Measurements from ENCODE around the gene DLGAP5.

DLGAP5 gene

DNA sequence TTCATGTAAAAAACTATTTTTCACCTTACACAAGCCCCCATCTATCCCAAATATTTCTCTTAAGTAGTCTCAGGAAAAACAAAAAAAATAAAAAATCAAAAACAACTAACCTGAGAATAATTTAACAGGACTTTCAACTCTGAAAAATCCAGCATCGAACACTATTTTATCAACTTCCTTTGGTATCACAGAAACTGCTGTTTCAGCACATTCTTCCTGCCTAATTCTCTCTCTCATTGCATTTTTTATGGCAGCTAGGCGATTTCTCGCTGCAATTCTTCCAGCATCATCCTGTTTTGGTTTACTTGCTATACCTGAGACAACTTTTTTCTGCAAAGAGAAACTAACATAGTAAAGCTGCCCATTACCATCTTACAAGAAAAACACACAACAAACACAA, 33.0 kb downstream of the DLGAP5 start:
- in situ Hi-C loops (cut with HindIII; ENCODE audit: low pct_unique_long_range_greater_than_20kb, low sequenced_read_pairs), result no loop called here
- no peak for DNase-seq (ENCODE audit: low read depth in 1 of 2, low spot score in 1 of 2)
- TF ChIP-seq JUND (IDR thresholded peaks at IDR 0.05; ENCODE audit: low read depth), result no peak

DNA sequence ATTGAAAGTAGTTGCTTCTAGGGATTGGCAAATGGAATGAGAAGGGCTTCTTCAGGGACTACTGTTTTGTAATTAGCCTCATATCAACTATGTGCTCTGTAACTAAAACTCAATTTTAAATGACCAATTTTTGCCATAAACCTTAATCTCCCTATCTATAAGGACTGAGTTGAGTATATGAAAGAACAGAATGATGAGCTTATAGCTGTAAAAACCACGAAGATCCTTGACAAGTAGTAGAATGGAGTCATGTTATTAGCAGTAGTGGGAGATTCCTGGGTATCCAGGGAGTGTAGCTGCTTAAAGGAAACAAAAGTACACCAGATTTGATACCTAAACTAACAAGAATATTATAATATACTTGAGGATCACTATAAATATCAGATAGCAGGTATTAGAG, 34.3 kb downstream of the DLGAP5 start:
- TF ChIP-seq JUND (IDR thresholded peaks at IDR 0.05; ENCODE audit: low read depth), result no peak
- in situ Hi-C loops (cut with HindIII; ENCODE audit: low pct_unique_long_range_greater_than_20kb, low sequenced_read_pairs), result no loop called here

DNA sequence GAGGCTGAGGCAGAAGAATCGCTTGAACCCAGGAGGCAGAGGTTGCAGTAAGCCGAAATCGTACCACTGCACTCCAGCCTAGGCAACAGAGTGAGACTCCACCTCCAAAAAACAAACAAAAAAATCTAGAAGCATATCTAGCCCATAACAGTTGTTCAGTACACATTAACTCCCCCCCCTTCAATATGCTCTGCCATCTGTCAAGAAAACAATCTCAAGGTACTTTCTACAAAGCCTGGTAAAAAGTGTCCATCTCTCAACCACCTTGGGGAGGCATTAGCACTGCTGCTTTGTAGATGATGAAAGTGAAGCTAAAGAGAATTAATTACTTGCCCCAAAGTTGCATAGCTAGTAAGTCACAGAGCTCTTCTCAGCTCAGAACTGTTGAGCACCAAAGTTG, 37.4 kb downstream of the DLGAP5 start:
- in situ Hi-C loops (cut with HindIII; ENCODE audit: low pct_unique_long_range_greater_than_20kb, low sequenced_read_pairs), result no loop called here
- TF ChIP-seq JUND (IDR thresholded peaks at IDR 0.05; ENCODE audit: low read depth), result no peak
- no peak for DNase-seq (ENCODE audit: low read depth in 1 of 2, low spot score in 1 of 2)

More for the DNA sequence above, 34.3 kb downstream of the DLGAP5 start:
- DNase-seq (ENCODE audit: low read depth in 1 of 2, low spot score in 1 of 2), result no peak

DNA sequence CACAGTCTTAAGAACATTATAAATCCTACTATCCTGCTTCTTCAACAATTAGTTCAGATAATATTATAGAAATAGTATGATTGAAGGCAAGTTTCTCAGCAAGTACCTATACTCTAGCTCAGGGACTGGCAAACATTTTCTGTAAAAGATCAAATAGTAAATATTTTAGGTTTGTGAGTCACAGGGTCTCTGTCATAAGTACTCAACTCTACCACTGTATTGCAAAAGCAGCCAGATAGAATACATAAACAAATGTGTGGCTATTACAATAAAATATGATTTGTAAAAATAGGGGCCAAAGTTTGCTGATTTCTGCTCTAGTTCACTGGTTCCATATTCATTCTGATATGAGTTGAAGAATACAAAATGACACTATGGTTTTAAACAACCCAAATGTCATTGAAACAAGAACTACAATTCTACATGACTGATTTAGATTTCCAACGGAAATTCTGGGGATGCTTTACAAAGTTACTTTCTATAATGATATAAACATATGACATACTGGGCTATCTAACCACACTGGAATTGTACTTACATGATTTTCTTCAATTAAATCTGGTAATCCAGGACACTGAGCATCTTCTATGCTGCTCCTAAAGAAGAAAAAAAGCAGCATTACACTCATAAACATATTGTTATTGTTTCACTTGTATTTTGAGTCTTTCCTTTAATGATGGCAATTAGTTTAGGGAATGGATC, 39.2 kb downstream of the DLGAP5 start:
- in situ Hi-C loops (cut with HindIII; ENCODE audit: low pct_unique_long_range_greater_than_20kb, low sequenced_read_pairs), result no loop called here
- DNase-seq (ENCODE audit: low read depth in 1 of 2, low spot score in 1 of 2), result no peak
- no peak for TF ChIP-seq JUND (IDR thresholded peaks at IDR 0.05; ENCODE audit: low read depth)

DNA sequence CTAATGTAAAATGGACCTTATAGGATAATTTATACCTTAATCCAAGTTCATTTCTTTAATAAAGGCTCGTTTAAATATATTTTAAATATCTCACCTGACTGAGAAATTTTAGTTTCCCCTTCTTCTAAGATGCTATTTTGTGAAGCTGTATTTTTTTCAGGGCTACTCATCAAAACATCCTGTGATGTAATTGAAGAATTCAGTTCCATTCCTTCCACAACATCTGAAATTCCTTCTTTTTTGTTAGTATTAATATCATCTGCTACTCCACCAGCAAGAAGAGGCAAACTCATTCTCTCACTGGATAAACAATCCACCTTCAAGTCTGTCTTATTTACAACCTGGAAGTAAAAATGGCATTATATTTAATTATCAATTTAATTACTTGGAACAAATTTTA, 39.8 kb downstream of the DLGAP5 start:
- in situ Hi-C loops (cut with HindIII; ENCODE audit: low pct_unique_long_range_greater_than_20kb, low sequenced_read_pairs), result no loop called here
- TF ChIP-seq JUND (IDR thresholded peaks at IDR 0.05; ENCODE audit: low read depth), result no peak
- no peak for DNase-seq (ENCODE audit: low read depth in 1 of 2, low spot score in 1 of 2)

DNA sequence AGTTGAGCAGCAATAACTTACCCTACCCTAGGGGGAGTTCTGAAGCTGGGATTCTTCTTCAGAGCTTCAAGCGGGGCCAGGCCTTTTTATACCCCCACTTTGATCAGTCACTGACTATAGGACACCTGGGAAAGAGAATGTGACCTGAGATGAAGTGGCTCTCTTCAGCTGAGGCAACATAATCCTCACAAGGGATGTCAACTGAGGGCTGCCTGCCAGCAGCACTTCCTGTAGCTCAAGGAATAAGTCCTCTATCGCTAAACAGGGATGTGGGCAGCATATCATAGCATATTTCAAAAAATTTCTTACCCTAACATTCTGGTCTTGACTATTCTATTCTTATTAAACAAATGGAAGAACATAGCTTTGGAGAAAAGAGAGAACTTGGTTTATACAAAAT, 45.0 kb downstream of the DLGAP5 start:
- in situ Hi-C loops (cut with HindIII; ENCODE audit: low pct_unique_long_range_greater_than_20kb, low sequenced_read_pairs), result no loop called here
- no peak for TF ChIP-seq JUND (IDR thresholded peaks at IDR 0.05; ENCODE audit: low read depth)

DNA sequence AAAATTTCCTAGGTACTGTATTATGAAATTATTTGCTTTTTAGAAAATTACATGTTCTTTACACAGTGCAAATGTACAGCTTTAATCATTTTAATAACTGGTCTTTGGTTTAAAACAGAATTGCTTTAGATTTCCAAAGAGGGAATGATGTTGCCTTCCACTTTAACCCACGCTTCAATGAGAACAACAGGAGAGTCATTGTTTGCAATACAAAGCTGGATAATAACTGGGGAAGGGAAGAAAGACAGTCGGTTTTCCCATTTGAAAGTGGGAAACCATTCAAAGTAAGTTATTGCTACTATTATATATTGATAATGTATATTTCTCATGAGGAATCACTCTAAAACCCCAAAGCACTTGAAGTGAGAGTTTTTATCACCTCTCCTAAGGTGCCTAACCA, 48.9 kb downstream of the DLGAP5 start:
- DNase-seq (ENCODE audit: low read depth in 1 of 2, low spot score in 1 of 2), result no peak
- in situ Hi-C loops (cut with HindIII; ENCODE audit: low pct_unique_long_range_greater_than_20kb, low sequenced_read_pairs), result no loop called here
- no peak for TF ChIP-seq JUND (IDR thresholded peaks at IDR 0.05; ENCODE audit: low read depth)

More for the DNA sequence above, 45.0 kb downstream of the DLGAP5 start:
- no peak for DNase-seq (ENCODE audit: low read depth in 1 of 2, low spot score in 1 of 2)

DNA sequence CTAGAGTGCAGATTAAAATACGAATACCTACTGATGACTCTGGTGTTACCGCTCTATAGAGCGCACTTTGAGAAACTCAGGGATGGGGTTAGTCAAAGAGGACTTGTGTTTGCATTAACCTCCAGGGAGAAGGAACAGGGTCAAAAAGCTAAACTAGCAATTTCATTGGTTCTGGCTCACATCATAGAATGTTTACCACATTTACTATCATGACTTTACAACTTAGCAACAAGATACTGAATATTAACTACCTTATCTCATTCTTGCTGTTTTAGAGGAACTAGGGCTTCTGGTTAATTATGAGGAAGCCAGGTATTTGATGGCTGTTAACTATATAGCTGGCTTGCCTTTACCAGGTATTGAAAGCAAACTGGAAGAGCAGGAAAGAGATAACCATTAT, 49.6 kb downstream of the DLGAP5 start:
- in situ Hi-C loops (cut with HindIII; ENCODE audit: low pct_unique_long_range_greater_than_20kb, low sequenced_read_pairs), result no loop called here
- DNase-seq (ENCODE audit: low read depth in 1 of 2, low spot score in 1 of 2), result no peak
- TF ChIP-seq JUND (IDR thresholded peaks at IDR 0.05; ENCODE audit: low read depth), result no peak

DNA sequence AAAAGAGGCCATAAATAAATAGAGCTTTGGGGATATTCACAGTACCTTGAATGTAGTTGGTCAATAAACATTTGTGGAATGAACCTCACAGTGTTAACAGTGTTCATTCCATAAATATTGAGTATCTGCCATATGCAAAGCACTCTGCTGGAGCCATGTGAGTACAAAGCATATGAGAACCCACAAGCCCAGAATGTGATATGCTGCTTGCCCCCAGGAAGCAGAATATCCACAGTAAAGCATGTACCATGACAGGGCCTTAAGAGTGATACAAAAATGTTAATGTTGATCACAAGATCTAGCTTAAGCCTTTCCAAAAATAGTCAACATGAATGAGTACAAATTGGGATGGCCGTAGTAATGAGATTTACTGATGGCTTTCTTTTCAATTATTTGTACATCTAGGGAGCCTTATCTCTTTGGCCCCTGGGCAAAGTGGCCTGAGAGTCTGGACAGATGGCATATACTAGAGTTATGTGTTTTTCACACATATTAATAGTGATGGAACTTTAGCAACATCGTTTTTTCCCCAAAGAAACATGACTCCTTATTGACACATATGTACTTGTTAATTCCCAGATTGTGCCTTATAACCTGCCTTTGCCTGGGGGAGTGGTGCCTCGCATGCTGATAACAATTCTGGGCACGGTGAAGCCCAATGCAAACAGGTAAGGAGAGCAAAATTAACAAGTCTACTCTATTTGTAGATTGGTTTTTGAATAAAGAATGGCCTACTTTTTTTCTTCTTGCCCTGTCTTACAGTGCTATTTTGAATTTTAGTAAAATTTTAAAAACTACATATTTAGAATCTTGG, 51.5 kb downstream of the DLGAP5 start:
- no peak for DNase-seq (ENCODE audit: low read depth in 1 of 2, low spot score in 1 of 2)
- TF ChIP-seq JUND (IDR thresholded peaks at IDR 0.05; ENCODE audit: low read depth), result no peak
- in situ Hi-C loops (cut with HindIII; ENCODE audit: low pct_unique_long_range_greater_than_20kb, low sequenced_read_pairs), result no loop called here

DNA sequence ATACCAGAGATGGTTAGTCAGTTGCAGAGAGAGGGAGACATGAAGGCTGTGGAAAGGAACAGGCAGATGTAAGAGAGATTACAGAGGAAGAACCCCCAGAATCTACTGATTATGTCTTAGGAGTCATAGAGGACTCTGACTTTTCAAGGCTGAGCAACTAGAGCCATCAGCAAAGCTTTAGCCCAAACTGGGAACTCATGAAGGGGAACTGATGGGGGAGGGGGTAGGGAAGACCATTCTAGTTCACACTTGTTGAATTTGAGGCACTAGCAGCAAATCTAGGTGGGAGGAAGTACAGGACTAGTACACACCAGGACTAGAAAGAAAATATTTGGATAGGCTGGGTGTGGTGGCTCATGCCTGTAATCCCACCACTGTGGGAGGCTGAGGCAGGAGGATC, 52.2 kb downstream of the DLGAP5 start:
- DNase-seq (ENCODE audit: low read depth in 1 of 2, low spot score in 1 of 2), result no peak
- TF ChIP-seq JUND (IDR thresholded peaks at IDR 0.05; ENCODE audit: low read depth), result no peak
- in situ Hi-C loops (cut with HindIII; ENCODE audit: low pct_unique_long_range_greater_than_20kb, low sequenced_read_pairs), result no loop called here

DNA sequence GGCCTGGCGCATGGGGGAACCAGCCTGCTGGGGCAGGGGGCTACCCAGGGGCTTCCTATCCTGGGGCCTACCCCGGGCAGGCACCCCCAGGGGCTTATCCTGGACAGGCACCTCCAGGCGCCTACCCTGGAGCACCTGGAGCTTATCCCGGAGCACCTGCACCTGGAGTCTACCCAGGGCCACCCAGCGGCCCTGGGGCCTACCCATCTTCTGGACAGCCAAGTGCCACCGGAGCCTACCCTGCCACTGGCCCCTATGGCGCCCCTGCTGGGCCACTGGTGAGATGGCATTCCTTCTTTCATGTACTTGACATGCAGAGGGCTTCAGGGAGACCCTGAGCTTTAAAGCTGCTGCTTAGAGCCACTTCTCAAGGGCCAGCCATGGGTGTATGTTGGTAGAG, 53.3 kb downstream of the DLGAP5 start:
- in situ Hi-C loops (cut with HindIII; ENCODE audit: low pct_unique_long_range_greater_than_20kb, low sequenced_read_pairs), result no loop called here
- peak in 1 of 2 experiments; percentile 20 for DNase-seq (ENCODE audit: low read depth in 1 of 2, low spot score in 1 of 2)
- no peak for TF ChIP-seq JUND (IDR thresholded peaks at IDR 0.05; ENCODE audit: low read depth)

DNA sequence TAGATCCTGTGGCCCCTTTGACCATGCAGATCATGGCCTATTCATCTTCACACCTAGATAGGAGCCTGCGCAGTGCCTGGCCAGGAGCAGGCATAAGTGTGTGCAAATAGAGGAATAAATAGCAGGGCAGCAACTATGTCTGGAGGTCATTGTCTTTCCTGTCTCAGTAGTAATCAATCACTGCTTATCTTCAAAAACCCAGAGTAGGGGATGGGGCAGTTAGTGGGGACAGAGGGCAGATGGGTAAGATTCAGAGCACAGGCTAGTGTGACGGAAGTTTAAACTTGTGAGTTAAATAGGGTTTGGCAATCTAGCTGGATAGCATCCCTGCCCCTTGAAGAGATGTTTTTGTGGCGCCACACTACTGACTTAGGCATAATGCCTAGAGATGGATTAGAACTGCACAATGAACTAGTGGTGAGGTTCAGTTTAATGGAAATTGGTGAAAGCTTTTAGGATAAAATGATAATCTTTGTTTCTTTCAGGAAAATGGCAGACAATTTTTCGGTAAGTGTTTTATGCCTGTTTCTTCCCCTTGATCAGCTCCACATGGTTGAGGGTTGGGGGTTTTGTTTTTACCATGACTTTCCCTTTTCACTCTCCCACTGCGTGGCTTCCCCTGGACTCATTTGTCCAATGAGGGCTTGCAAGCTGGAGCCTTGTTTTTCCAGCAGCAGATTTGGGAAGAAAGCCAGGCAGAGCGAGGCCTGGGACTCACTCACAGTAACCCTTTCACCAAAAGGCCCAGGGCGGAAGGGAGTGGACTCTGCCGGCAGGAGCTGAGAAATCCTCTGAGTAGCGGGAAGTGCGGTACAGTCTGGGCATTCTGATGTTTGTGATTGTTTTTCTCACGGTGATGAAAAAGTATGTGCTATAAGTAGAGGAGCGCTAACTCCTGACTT, 54.2 kb downstream of the DLGAP5 start:
- no peak for TF ChIP-seq JUND (IDR thresholded peaks at IDR 0.05; ENCODE audit: low read depth)
- in situ Hi-C loops (cut with HindIII; ENCODE audit: low pct_unique_long_range_greater_than_20kb, low sequenced_read_pairs), result no loop called here
- DNase-seq (ENCODE audit: low read depth in 1 of 2, low spot score in 1 of 2), result no peak
